ENCODE measurements around the gene SNAP25.

The SNAP25 gene

GRCh38 chr20:10217721-10218410 lies 764 bp upstream of the SNAP25 start:
- DNase-seq = peak; percentile 26

- peak; percentile 76 for DNase-seq
Observed at GRCh38 chr20:10219452-10219791, 792 bp downstream of the SNAP25 start.

GRCh38 chr20:10219993-10220750 lies 1.5 kb downstream of the SNAP25 start:
- no peak for DNase-seq

GRCh38 chr20:10221021-10221420 lies 2.4 kb downstream of the SNAP25 start:
- DNase-seq = no peak

- no peak for DNase-seq
Observed at GRCh38 chr20:10225439-10226060, 6.9 kb downstream of the SNAP25 start.

GRCh38 chr20:10228330-10228729 lies 9.7 kb downstream of the SNAP25 start:
- DNase-seq = peak; percentile 62

- DNase-seq = no peak
Observed at GRCh38 chr20:10231290-10231689, 12.7 kb downstream of the SNAP25 start.

DNA sequence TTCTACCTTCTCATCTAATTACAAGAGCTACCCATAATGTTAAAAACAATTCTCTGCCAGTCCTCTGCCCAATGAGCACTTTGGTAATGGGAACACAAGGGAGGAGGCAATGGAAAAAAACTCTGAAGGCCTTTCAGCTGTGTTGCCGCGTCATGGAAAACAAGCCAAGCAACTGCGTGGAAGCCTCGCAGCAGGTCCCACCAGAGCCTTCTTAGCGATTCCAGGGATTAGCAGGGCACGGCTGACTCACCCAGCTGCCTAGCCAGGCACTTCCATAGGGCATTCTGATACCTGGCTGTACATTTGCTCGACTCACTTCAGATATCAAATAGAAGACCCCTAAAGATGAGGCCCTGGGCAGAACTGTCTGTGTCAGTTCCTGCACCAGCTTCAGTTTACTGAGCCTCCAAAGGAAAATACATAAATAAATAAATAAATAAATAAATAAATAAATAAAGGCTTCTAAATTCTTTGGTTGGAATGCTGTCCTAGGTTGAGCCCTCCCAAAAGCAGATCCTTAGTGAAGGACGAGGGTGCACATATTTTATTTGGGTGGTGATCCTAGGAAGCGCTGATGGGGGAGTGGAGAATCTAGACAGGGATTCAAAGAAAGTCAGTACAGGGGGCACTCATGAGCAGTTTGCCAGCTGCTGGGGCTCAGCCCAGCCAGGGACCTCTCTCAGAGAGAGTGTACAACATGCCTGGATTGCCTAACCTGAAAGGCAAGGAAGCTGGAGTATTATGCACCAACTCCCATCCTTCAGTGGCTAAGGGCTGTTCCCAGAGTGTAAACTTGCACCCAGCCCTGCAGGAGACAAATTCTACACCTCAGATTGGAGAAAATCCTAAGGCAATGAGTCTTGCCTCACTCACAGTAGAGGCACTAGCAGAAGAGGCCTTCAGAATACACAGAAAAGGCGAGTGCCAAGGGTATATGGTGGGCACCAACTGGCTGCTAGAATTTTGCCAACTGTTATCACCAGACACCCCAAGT lies 18.2 kb downstream of the SNAP25 start:
- DNase-seq = no peak

- peak; percentile 83 for DNase-seq
Observed at GRCh38 chr20:10239954-10240353, 21.3 kb downstream of the SNAP25 start.

- no peak for DNase-seq
Observed at GRCh38 chr20:10240655-10241054, 22.0 kb downstream of the SNAP25 start.

GRCh38 chr20:10242166-10242565 lies 23.5 kb downstream of the SNAP25 start:
- no peak for DNase-seq

- DNase-seq = no peak
Observed at GRCh38 chr20:10247440-10247839, 28.8 kb downstream of the SNAP25 start.

- DNase-seq = peak; percentile 22
Observed at GRCh38 chr20:10249048-10249770, 30.6 kb downstream of the SNAP25 start.

- DNase-seq = no peak
Observed at GRCh38 chr20:10249822-10250221, 31.2 kb downstream of the SNAP25 start.

GRCh38 chr20:10250902-10251301 lies 32.3 kb downstream of the SNAP25 start:
- DNase-seq = peak; percentile 60

GRCh38 chr20:10253780-10254179 lies 35.1 kb downstream of the SNAP25 start:
- DNase-seq = no peak

DNA sequence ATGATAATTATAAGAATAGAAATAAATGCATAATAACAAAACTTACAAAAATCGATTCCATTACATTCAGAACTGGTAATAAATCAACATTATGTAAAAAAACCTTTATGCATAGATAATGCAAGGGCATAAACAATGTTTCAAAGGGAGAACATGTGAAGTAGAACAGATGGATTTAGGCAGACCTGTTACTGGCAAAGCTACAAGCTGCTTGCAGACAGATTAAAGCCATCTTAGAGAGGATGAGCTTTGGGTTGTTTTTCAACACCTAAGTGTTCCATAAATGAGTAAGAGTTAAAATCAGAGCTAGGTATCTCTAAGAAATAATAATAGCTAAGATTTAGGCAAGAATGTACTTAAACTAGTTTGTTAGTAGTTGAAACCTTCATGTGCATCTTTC lies 37.2 kb downstream of the SNAP25 start:
- no peak for DNase-seq

DNA sequence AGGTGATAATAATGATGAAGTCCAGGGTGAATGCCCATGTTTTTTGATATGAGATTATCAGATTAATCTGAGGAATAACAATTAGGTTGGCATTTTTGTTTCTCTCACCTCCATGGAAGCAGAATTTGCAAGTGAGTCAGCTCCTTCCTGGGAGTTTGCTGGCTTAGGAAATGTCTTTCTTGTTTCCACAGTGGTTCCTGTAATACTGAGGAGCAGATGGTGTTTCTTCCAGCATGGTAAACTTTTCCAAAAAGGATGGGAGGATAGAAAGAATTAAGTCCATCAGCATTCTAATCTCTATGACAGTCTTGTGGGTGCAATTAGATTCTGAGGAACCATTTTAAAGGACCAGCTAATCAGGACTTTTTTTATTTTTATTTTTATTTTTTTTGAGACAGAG lies 40.5 kb downstream of the SNAP25 start:
- DNase-seq = no peak

DNA sequence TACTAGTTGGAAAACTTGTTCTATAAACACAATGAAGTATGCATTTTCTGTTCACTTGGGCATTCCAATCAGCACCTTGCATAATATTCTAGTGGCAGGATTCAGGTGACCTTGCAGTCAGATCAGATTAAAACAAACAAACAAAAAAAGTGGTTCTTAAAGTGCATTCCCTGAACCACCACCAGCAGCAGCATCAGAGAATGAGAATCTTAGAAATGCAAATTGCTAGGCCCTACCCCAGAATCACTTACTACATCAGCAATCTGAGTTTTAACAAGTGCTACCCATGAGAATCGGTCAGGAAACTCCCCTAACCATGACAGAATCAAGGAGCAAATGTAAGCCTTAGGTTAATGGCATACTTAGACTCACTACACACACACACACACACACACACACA lies 41.7 kb downstream of the SNAP25 start:
- DNase-seq = no peak

- no peak for DNase-seq
Observed at GRCh38 chr20:10261702-10262101, 43.1 kb downstream of the SNAP25 start.

DNA sequence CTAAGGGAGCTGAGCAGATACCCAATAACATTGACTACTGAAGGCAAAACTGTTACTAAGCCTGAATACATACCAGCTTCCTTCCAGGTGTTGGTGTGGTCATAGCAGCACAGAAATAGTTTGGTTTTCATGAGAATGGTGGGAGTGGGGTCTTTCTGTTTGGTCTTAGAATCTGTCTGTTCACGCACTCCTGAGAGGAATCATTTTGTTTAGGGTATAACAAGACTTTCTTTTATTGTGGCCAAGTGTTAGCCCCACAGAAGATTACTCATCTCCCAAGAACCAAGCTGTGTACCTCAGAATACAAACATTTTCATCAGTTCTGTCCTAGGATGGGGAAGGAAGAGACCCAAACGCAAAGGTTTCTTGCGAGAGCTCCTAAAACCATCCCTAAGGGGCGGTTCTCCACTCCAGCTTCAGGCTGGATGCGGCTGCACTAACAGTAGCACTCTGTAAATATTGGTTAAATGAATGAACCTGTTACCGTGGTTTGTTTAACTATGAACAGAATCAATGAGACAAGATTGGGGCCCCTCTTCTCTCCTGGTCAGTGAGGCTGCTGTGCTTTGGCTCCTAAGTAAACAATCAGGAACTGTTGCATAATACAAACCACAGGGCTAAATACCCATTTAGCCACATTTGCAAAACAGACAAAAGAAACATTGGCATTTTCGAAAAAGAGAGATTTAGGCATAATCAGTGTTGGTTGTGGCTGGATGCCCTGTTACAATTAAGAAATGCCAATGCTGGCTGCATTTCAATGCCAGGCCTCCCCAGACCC lies 44.9 kb downstream of the SNAP25 start:
- DNase-seq = peak; percentile 29

All from NCI-H345 (cell line).